HEK293T (cell line): ENCODE measurements around the gene PXN.
"Not testable (repeated sequence)": the region's sequence is repeated elsewhere in the genome, so short reads cannot be mapped to it uniquely, and the experiment has no call there.

ENCODE experiments used
- CTCF ChIA-PET: fragments of 350-600 bp; formaldehyde crosslinking; extraction: SDS; loops from one replicate; lab custom pipeline; 2021; ENCODE audit warnings: antibody characterized with exemption, inconsistent platforms; lab: Yijun Ruan, JAX
- POLR2A ChIA-PET: fragments of 350-600 bp; formaldehyde crosslinking; extraction: SDS; loops from one replicate; lab custom pipeline; 2020; ENCODE audit warnings: antibody characterized with exemption, inconsistent platforms; lab: Yijun Ruan, JAX
- DNase-seq: peaks from one replicate; pipeline ENCODE4 v3.0.0; 2012; ENCODE audit warnings: mixed read lengths; ENCODE audit errors: extremely low spot score
- ARNT ChIP-seq: fragments of 450-650 bp; IDR thresholded peaks from 2 replicates; pipeline ENCODE4 v1.6.1; 2017; ENCODE audit warnings: mild to moderate bottlenecking
- BHLHE40 ChIP-seq: fragments of 450-650 bp; IDR thresholded peaks from 2 replicates; pipeline ENCODE4 v1.6.1; 2016; ENCODE audit warnings: mild to moderate bottlenecking, moderate library complexity, borderline replicate concordance
- CTBP1 ChIP-seq: fragments of 450-650 bp; IDR thresholded peaks from 2 replicates; pipeline ENCODE4 v1.6.1; 2016; ENCODE audit warnings: borderline replicate concordance
- ELF4 ChIP-seq: fragments of 450-650 bp; IDR thresholded peaks from 2 replicates; pipeline ENCODE4 v1.6.1; 2017; ENCODE audit warnings: antibody characterized with exemption
- FOXA1 ChIP-seq: fragments of 450-650 bp; IDR thresholded peaks from 2 replicates; pipeline ENCODE4 v1.6.1; 2016; ENCODE audit warnings: mild to moderate bottlenecking
- FOXK2 ChIP-seq: fragments of 450-650 bp; IDR thresholded peaks from 2 replicates; pipeline ENCODE4 v1.6.1; 2016; ENCODE audit warnings: mild to moderate bottlenecking
- FOXM1 ChIP-seq: fragments of 450-650 bp; IDR thresholded peaks from 2 replicates; pipeline ENCODE4 v1.6.1; 2017; ENCODE audit warnings: mild to moderate bottlenecking, borderline replicate concordance
- HDGF ChIP-seq: fragments of 450-650 bp; IDR thresholded peaks from 2 replicates; pipeline ENCODE4 v1.6.1; 2017; ENCODE audit warnings: antibody characterized with exemption, borderline replicate concordance
- L3MBTL2 ChIP-seq: fragments of 450-650 bp; conservative IDR thresholded peaks from 2 replicates; pipeline ENCODE4 v1.6.1; 2016; ENCODE audit warnings: mild to moderate bottlenecking
- LEF1 ChIP-seq: fragments of 450-650 bp; IDR thresholded peaks from 2 replicates; pipeline ENCODE4 v1.6.1; 2017; ENCODE audit warnings: mild to moderate bottlenecking, borderline replicate concordance
- NFRKB ChIP-seq: fragments of 450-650 bp; IDR thresholded peaks from 2 replicates; pipeline ENCODE4 v1.6.1; 2016; ENCODE audit warnings: mild to moderate bottlenecking, moderate library complexity
- SP1 ChIP-seq: fragments of 450-650 bp; IDR thresholded peaks from 2 replicates; pipeline ENCODE4 v1.6.1; 2017
- SUZ12 ChIP-seq: fragments of 450-650 bp; IDR thresholded peaks from 2 replicates; pipeline ENCODE4 v1.6.1; 2016; ENCODE audit warnings: mild to moderate bottlenecking
- TARDBP ChIP-seq: fragments of 450-650 bp; IDR thresholded peaks from 2 replicates; pipeline ENCODE4 v1.6.1; 2016
- ZNF384 ChIP-seq: fragments of 450-650 bp; IDR thresholded peaks from 2 replicates; pipeline ENCODE4 v1.6.1; 2016
- TF ChIP-seq, protein P1 (sequence below): fragments of 450-650 bp; IDR thresholded peaks from 2 replicates; pipeline ENCODE4 v1.6.1; 2016

The PXN gene

DNA sequence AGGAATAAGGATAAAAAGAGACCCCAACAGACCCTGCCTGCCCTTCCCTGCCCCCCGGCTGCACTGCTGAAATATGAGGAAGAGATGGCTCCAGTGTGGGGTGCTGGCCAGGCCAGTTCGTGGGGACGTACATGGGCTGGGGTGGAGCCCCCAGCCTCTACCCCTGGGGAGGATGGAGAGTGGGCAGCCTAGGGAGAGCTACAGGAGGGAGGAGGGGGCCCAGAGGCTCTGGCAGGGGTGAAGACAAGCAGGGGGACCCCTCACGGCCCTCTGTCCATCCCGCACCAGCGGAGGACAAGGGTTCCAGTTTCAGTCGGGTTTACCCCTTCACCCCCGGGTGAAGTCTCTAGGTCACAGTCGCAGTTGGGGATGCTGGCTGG lies 53.6 kb downstream of the PXN start:
- TF ChIP-seq BHLHE40 (no peak), LEF1 (no peak), SP1 (no peak), FOXM1 (no peak), L3MBTL2 (no peak), ARNT (no peak), ZNF384 (no peak), FOXA1 (no peak), CTBP1 (no peak), NFRKB (no peak), ELF4 (no peak)
- TF ChIP-seq, protein P1, sequence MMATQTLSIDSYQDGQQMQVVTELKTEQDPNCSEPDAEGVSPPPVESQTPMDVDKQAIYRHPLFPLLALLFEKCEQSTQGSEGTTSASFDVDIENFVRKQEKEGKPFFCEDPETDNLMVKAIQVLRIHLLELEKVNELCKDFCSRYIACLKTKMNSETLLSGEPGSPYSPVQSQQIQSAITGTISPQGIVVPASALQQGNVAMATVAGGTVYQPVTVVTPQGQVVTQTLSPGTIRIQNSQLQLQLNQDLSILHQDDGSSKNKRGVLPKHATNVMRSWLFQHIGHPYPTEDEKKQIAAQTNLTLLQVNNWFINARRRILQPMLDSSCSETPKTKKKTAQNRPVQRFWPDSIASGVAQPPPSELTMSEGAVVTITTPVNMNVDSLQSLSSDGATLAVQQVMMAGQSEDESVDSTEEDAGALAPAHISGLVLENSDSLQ, result no peak
- CTCF ChIA-PET, result interaction anchor here (0.9 to 1.8 kb wide), 2 partner anchors 10 kb away, joined by 3 to 9 read pairs; no protein-coding TSS in a partner anchor
- no peak for DNase-seq
- POLR2A ChIA-PET, result interaction anchor here (1.7 to 4.6 kb wide), 2 partner anchors 11 to 80 kb away, joined by 6 to 40 read pairs; partner anchors contain the start of genes RNU4-2 and RPLP0

DNA sequence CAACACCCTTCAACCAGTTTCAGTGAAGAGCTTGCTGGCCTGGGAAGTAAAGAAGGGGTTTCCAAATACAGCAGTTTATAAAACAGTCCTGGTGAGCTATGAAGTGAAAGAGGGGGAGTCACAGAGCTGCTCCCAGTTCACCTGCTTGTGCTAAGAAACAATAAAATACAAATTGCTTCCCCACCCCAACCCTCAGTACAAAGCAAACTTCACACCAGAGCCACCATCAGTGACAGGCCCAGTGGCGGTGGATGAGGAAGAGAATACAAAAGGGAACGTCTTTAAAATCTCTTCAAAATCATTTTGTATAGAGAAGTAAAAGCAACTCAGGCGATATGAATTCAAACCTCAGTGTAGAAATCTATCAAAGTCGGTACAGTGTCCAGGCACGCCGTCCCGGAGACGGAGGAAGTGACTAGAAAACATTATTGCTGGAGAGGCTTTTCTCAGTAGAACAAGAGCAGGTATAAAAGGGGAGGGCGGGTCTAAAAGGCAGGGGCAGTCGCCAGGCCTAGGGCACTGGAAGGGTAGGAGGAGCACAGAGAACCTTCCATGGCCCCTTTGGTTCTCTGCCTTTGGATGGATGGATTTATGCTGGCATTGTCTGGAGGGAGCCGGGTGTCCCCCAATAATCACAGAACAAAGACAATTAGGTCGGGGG lies 54.2 kb downstream of the PXN start:
- ChIA-PET CTCF (interaction anchor here (1.8 kb wide), 1 partner anchor 10 kb away, joined by 9 read pairs; no protein-coding TSS in a partner anchor), POLR2A (interaction anchor here (1.7 to 4.6 kb wide), 2 partner anchors 10 to 80 kb away, joined by 6 to 40 read pairs; partner anchors contain the start of genes RNU4-2 and RPLP0)
- no peak for TF ChIP-seq FOXA1
- TF ChIP-seq FOXK2, result no peak
- TF ChIP-seq HDGF, result no peak
- no peak for TF ChIP-seq NFRKB
- TF ChIP-seq ARNT, result no peak
- TF ChIP-seq SP1, result no peak
- no peak for TF ChIP-seq ZNF384
- no peak for TF ChIP-seq L3MBTL2
- no peak for TF ChIP-seq SUZ12
- TF ChIP-seq TARDBP, result no peak
- TF ChIP-seq CTBP1, result no peak
- DNase-seq, result no peak

GRCh38 chr12:120209851-120210250 lies 55.7 kb downstream of the PXN start:
- CTCF ChIA-PET, result no interaction called here
- TF ChIP-seq FOXM1 (no peak), FOXK2 (no peak), L3MBTL2 (no peak), CTBP1 (no peak), FOXA1 (no peak), ELF4 (no peak), NFRKB (no peak), BHLHE40 (no peak), SUZ12 (no peak), ARNT (no peak), HDGF (no peak), LEF1 (no peak), SP1 (no peak), TARDBP (no peak), ZNF384 (no peak)
- TF ChIP-seq, protein P1, result no peak
- no peak for DNase-seq
- POLR2A ChIA-PET, result interaction anchor here (4.6 kb wide), 1 partner anchor 9 kb away, joined by 40 read pairs; the partner anchor contains the start of gene RPLP0

DNA sequence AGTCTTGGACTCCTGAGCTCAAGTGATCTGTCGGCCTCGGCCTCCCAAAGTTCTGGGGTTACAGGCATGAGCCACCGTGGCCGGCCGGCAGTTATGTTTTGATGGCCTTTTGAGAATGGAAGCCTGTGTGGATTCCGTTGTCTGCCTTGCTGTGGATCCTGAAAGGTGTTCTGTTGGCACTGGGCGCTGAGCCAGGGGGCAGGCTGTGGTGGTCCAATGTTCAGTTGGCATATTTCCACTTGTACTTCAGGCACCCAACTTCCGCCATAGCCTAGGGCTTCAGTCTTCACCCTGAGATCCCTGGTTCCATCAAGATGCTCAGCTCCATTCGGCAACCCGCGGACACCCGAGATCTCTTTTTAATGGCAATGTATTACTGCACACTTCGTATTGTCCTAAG lies 58.3 kb downstream of the PXN start:
- TF ChIP-seq BHLHE40 (no peak), NFRKB (no peak), SP1 (no peak), TARDBP (no peak), SUZ12 (no peak), FOXM1 (no peak), HDGF (no peak), FOXK2 (no peak), FOXA1 (no peak), LEF1 (no peak), ZNF384 (no peak), CTBP1 (no peak)
- DNase-seq, result no peak
- CTCF ChIA-PET, result no interaction called here
- POLR2A ChIA-PET, result interaction anchor here (0.7 kb wide), 1 partner anchor 84 kb away, joined by 3 read pairs; the partner anchor contains the start of gene RNU4-2

DNA sequence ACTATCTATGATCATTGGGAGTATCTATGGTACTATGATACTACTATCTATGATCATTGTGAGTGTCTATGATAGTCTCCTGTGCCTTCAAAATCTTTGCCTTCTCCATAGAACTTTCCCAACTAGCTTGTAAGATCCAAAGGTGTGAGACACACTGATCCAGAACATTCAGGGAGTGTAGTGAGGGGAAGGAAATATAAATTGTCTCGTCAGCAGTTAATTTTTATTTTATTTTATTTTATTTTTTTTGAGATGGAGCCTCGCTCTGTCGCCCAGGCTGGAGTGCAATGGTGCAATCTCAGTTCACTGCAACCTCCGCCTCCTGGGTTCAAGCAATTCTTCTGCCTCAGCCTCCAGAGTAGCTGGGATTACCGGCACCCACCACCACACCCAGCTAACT lies 58.7 kb downstream of the PXN start:
- POLR2A ChIA-PET, result interaction anchor here (0.7 to 1.1 kb wide), 2 partner anchors 10 to 85 kb away, joined by 3 to 4 read pairs; partner anchors contain the start of gene RNU4-2
- CTCF ChIA-PET, DNase-seq: not testable (repeated sequence)

GRCh38 chr12:120206228-120206627 lies 59.3 kb downstream of the PXN start:
- ChIA-PET POLR2A (interaction anchor here (1.1 kb wide), 1 partner anchor 10 kb away, joined by 4 read pairs; no protein-coding TSS in a partner anchor), CTCF (no interaction called here)
- TF ChIP-seq BHLHE40 (no peak), FOXK2 (no peak), SP1 (no peak), ZNF384 (no peak), HDGF (no peak), L3MBTL2 (no peak), CTBP1 (no peak), ARNT (no peak), ELF4 (no peak), LEF1 (no peak), NFRKB (no peak)
- TF ChIP-seq, protein P1, result no peak
- DNase-seq, result no peak
